Peyer's patch (tissue), 4 donors: ENCODE measurements around the gene CCDC192.

Source experiments
- POLR2A ChIP-seq, 2 donors: fragments of 450-650 bp; IDR thresholded peaks; one replicate each; pipeline ENCODE4 v1.5.1; 2017; ENCODE audit warnings: antibody characterized with exemption in 2 of 2, mild to moderate bottlenecking in 2 of 2, moderate library complexity in 2 of 2
- TF ChIP-seq, protein P1 (sequence below), 6 experiments: fragments of 450-650 bp in 4 of 6; fragments of 200-600 bp in 2 of 6; sonication (generic) in 1 of 6; IDR thresholded peaks; one replicate each; pipeline ENCODE4 v1.5.1; 2017 to 2019; ENCODE audit warnings: antibody characterized with exemption in 6 of 6, mild to moderate bottlenecking in 3 of 6, moderate library complexity in 1 of 6

DNA sequence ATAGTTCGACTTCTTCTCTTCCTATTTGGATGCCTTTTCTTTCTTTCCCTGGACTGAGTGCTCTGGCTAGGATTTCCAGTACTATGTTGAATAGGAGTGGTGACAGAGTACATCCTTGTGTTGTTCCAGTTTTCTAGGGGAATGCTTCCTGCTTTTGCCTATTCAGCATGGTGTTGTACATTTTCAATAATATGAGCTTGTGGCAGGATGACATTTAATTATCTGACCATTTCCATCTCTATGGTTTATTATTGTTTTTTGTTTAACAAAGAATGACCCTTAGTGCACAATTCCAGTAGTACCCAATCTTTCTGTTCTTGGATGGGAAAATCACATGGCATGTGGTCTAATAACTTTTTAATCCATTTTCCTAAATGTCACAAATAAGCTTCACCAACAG, 244.8 kb downstream of the CCDC192 start:
- TF ChIP-seq, protein P1, sequence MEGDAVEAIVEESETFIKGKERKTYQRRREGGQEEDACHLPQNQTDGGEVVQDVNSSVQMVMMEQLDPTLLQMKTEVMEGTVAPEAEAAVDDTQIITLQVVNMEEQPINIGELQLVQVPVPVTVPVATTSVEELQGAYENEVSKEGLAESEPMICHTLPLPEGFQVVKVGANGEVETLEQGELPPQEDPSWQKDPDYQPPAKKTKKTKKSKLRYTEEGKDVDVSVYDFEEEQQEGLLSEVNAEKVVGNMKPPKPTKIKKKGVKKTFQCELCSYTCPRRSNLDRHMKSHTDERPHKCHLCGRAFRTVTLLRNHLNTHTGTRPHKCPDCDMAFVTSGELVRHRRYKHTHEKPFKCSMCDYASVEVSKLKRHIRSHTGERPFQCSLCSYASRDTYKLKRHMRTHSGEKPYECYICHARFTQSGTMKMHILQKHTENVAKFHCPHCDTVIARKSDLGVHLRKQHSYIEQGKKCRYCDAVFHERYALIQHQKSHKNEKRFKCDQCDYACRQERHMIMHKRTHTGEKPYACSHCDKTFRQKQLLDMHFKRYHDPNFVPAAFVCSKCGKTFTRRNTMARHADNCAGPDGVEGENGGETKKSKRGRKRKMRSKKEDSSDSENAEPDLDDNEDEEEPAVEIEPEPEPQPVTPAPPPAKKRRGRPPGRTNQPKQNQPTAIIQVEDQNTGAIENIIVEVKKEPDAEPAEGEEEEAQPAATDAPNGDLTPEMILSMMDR (IDR thresholded peaks at IDR 0.05), result no peak
- TF ChIP-seq POLR2A (IDR thresholded peaks at IDR 0.05), result no peak
